NCI-H2171 (cell line): ENCODE data around the gene ARID2.

Experiments used
- DNase-seq: peaks from one replicate; lab custom pipeline; 2025; lab: John Stamatoyannopoulos, UW

The ARID2 gene

DNA sequence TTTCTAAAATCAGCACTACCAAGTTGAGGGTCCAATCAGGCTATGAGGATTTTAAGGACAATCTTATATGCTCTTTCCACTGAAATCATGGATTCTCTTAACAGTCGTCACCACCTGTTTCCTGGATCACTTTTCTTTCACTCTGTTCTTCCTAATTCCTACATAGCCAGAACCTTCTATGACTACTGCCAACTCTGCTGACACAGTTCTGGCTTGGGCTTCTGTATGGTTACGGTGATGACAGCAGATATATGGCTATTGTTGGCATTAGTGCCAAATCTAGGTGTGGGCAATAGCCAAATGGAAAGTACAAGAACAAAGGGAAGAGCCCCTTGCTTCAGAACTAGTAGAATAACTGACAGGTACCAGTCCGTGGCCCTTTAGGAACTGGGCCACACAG is 124.0 kb downstream of the ARID2 start:
- DNase-seq, result no peak

- no peak for DNase-seq
Observed at GRCh38 chr12:45863332-45863731, 133.8 kb downstream of the ARID2 start.

DNA sequence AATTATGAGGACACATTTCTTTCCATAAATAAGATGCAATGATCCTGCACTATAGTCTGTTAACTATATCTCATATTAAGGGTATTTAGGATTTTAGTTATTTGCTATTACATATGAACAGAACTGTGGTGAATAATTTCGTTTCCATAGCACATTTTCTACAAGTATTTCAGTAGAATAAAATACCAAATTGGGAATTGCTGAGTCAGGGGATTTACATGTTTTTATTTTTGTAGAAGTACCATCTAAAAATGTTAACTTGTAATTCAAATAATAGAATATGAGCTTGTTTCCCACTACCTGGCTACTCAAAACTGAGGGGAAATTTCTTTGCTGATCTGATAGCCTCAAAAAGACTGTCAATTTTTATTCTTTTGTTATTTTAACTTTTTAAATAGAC is 136.8 kb downstream of the ARID2 start:
- no peak for DNase-seq

DNA sequence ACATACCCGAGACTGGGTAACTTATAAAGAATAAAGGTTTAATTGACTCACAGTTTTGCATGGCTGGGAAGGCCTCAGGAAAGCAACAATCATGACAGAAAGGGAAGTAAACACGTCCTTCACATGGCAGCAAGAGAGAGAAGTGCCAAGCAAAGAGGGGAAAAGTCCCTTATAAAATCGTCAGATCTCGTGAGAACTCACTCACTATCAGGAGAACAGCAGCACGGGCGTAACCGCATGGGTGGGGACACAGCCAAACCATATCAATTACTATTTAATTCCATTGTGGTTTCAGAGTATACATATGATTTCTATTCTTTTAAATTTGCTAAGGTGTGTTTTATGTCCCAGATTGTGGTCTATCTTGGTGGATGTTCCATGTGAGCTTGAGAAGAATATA is 142.9 kb downstream of the ARID2 start:
- DNase-seq, result no peak

DNA sequence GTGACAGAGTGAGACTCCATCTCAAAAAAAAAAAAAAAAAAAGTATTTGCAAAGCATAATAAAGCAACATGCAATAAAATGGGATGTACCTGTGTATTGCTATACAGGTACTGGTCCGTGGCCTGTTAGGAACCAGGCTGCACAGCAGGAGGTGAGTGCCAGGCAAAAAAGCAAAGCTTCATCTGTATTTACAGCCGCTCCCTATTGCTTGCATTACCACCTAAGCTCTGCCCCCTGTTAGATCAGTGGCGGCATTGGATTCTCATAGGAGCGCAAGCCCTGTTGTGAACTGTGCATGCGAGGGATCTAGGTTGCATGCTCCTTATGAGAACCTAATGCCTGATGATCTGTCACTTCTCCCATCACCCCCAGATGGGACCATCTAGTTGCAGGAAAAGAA is 147.6 kb downstream of the ARID2 start:
- DNase-seq, result no peak

DNA sequence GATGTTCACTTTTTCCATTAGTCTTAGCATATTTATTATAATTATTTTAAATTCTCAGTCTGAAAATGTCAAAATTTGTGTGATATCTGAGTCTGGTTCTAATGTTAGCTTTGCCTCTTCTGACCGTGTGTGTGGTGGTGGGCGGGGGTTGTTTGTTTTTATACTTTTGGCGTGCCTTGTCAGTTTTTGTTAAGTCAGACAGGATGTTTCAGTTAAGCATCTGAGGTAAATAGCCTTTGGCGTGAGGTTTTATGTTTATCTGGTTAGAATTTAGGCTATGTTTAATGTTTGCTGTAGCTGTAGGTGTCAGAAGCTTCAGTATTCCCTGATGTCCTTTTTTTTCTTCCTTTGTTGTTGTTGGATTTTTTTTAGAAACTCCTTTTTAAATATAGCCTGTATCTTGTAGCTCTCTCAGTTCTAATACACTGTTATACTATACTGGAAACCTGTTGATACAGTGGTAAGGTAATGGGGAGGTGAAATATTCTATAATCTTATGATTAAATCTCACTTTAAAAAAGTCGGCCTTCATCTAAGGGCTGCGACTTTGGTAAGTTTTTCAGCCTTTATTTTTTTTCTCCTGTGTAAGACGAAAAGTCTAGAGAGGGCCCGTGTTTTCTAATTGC is 149.2 kb downstream of the ARID2 start:
- no peak for DNase-seq

GRCh38 chr12:45879363-45879895 is 149.9 kb downstream of the ARID2 start:
- no peak for DNase-seq

DNA sequence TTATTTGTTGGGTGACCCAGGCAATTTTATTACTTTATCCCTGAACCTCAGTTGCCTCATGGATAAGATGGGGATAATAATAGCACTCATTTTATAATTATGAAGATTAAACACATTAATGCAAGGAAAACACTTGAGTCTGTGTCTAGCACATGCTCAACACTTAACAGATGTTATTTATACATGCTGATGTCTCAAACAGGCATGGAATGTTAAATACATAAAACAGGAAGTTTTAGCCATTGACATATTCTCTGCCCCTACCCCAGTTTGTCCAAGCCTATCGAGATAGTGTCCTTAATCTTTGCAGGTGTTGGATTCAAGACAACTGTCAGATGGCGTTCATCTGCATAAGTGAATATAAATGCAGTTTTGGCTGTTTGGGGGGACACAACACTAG is 151.0 kb downstream of the ARID2 start:
- DNase-seq, result no peak

DNA sequence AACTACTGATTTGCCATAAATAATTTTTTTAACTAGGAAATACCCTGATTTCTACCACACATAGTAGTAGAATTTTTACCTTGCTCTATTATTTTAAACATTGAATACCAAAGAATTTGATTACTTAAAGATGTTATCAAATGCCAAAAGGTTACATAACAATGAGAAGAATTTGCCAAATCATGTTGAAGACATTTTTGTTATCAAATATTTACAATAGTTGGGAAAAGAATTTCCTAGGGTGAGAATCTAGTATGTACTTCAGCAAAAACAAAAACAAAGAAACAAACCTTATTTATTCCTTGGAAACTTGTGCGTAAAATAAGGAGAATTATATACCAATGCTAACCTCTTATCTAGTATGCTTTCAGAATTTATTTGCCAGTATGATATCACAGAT is 153.7 kb downstream of the ARID2 start:
- no peak for DNase-seq

DNA sequence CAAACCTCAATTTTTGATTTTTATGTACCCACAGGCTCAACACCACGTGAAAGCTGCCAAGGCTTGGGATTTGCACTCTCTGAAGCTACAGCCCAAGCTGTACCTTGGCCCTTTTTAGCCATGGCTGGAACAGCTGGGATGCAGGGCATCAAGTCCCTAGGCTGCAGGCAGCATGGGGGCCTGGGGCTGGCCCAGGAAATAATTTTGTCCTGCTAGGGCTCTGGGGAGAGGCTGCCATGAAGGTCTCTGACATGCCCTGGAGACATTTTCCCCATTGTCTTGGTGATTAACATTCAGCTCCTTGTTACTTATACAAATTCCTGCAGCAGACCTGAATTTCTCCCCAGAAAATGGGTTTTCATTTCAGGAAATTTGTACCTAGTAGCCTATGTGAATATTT is 157.2 kb downstream of the ARID2 start:
- no peak for DNase-seq

GRCh38 chr12:45887544-45887943 is 158.0 kb downstream of the ARID2 start:
- DNase-seq, result no peak

GRCh38 chr12:45890276-45890675 is 160.8 kb downstream of the ARID2 start:
- no peak for DNase-seq

GRCh38 chr12:45893240-45893639 is 163.7 kb downstream of the ARID2 start:
- DNase-seq, result no peak

DNA sequence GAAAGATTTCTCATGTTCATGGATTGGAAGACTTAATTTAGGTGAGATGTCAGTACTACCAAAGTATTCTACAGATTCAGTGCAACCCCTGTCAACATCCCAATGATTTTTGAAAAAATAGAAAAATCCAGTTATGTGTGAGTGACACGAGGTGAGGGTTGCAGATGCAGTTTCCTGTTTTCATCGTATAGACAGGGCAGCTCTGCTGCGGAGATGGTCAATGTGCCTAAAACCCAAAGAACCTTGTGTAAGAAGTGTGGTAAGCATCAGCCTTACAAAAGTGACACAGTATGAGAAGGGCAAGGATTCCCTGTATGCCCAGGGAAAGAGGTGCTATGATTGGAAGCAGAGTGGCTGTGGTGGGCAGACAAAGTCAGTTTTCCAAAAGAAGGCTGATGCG is 166.5 kb downstream of the ARID2 start:
- DNase-seq, result no peak

GRCh38 chr12:45898094-45898493 is 168.6 kb downstream of the ARID2 start:
- no peak for DNase-seq

- DNase-seq, result no peak
Observed at GRCh38 chr12:45907955-45908354, 178.4 kb downstream of the ARID2 start.

GRCh38 chr12:45909041-45909713 is 179.7 kb downstream of the ARID2 start:
- no peak for DNase-seq

DNA sequence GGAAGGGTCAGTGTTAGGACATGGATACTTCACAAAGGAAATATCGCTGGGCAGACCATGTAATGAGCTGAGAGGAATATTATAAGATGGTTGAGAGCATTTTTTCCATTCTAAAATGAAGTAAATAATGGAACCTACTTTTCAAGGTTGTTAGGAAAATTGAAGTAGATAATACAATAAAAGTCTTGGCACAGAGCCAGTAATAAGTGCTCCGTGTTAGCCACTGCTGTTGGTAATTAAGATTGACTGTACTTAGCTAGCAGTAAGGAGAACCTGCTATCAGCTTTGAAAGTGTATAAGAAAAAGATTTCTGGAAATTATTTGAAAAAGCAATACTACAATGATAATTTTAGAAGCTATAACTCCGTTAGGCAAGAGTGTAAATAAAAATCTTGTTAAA is 183.3 kb downstream of the ARID2 start:
- no peak for DNase-seq

GRCh38 chr12:45913631-45914030 is 184.1 kb downstream of the ARID2 start:
- no peak for DNase-seq

DNA sequence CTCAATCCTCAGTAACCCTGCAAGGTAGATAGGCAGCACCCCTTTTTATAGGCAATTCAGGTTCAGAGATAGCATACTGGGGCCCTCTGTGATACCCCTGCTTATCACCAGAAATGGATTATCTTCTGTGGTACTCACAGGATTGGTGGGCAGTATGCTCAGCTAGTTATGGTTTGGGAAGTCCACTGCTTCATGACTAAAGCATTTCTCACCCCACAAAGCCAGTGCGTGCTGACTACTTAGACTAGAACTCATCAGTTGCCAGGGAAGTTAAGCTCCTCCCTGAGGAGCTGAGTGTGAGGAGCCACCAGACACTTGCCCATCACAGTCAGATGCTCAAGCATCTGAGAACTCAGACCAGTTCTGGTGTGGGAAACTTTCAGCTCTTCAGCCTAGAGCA is 184.6 kb downstream of the ARID2 start:
- DNase-seq, result no peak

- DNase-seq, result no peak
Observed at GRCh38 chr12:45915405-45915804, 185.9 kb downstream of the ARID2 start.

DNA sequence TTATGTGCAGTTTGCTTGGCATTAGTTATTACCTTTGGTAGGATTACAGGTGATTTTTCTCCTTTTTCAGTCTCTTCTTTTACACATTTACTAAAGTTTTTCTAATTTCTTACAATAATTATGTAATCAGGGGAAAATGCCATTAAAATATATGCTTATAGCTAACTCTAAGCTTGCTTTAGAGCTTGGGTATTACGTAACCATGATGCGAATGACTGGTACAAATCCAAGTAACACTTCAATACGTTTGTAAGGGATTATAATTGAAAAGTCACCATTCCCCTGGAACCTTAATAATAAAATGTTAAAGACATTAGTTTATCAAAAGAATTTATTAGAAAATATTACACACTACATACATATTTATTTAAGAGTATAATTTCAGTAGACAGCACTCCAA is 189.3 kb downstream of the ARID2 start:
- no peak for DNase-seq

GRCh38 chr12:45928309-45928708 is 198.8 kb downstream of the ARID2 start:
- DNase-seq, result no peak

DNA sequence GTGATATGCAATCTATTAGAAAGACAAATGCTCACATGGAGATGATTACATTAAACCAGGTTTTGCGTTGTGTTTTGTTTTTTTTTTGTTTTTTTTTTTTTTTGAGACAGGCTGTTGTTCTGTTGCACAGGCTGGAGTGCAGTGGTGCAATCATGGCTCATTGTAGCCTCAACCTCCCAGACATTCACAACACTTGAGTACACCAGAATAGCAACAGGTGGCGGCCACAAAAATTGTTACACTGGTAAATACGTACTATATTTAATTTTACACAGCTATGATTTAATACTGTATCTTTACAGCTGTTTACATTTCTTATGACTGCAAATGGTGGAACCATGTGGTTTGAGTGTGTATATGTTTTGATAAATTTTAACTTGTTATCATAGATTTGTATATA is 200.9 kb downstream of the ARID2 start:
- DNase-seq, result no peak
